ENCODE data around the gene PSMB1.

Gene PSMB1

DNA sequence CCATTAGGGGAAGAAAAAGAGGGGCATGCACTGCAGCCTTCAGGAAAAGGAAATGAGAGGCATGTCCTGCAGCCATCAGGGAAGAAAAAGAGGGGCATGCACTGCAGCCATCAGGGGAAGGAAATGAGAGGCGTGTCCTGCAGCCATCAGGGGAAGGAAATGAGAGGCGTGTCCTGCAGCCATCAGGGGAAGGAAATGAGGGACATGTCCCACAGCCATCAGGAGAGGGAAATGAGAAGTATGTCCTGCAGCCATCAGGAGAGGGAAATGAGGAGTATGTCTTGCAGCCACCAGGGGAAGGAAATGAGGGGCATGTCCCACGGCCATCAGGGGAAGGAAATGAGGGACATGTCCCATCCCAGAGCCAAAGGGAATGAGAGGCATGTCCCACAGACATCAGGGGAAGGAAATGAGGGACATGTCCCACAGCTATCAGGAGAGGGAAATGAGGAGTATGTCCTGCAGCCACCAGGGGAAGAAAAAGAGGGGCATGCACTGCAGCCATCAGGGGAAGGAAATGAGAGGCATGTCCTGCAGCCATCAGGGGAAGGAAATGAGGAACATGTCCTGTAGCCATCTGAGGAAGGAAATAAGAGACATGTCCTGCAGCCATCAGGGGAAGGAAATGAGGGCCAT, 52.0 kb downstream of the PSMB1 start:
- no peak for DNase-seq

DNA sequence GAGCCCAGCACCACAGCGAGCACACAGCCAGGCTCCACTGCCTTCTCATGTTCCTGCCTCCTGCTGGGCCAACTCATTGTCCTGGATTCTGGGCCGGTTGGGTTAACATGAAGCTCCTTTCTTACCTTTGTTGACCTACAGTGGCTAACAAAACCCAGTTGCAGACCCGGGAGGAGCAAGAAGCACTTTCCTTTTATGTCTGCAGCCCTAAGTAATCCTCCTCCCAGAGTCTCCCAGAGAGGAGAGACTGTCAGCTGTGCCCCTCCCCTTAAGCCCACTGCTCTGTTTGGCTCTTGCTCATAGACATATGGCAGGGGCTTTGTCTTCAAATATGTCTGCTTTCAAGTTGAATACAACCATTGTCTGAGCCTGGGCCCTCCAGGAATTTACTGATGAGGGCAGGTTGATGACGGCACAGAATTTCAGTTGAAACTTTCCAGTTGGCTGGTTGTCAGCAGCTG, 55.2 kb downstream of the PSMB1 start:
- peak; percentile 58 for DNase-seq

- DNase-seq, result no peak
Observed at GRCh38 chr6:170493354-170493753, 59.8 kb downstream of the PSMB1 start.

DNA sequence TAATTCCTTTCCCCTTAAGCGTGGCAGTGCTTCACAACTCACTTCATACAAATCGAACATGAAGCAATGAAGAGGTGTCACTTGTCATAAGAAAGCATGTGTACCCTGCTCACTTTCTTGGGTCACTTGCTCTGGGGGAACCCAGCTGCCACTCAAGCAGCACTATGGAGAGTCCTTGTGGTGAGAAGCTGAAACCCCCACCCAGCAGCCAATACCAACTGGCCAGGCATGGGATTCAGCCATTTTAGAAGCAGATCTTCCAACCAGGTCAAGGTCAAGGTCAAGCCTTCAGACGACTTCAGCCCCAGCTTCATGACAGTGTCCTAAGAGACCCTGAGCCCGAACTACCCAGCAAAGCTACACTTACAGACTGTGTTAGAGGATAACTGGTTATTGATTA, 62.8 kb downstream of the PSMB1 start:
- DNase-seq, result no peak

DNA sequence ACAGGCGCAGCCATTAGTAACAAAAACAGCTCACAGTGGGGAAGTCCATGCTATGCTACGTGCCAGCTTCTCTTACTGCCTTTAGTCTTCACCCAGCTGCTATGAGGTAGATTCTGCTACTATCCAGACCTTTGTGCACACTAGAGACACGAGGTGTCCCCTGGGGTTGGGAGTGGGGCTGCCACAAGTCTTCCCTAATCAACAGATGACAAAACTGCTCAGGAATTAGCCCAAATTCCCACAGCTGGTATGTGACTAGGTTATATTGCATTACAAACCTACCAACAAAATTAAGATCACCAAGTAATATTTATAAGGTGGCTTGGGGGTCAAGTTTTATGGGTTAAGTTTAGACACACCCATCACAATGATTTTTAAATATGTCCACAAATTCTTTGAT, 63.3 kb downstream of the PSMB1 start:
- no peak for DNase-seq

DNA sequence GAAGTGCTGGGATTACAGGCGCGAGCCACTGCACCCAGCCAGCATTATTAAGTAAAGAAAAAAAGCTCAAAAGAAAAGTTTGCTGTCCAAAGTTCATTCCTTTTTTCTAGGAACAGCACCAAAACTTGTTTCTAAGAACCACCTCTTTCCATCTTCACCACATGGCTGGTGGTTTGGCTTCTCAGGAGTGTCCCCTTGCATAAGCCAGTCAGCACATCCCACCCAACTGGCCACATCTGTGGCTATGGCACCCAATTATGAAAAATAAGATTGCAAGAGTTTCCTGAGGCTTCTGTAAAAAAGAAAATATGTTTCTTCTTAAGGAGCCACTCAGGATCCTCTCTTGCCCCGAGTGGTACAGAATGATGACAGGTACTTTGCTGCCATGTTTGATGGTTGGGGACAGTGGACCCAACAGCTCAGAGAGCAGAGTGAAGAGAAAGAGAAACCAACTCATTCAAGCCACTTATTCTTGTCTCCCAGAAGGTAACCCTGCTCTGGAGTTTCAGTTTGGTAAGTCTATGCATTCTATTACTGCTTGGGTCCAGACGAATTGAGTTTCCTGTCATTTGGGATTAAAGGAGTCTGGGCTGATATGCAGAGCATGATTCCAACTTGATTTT, 65.3 kb downstream of the PSMB1 start:
- DNase-seq, result no peak

- no peak for DNase-seq
Observed at GRCh38 chr6:170485159-170485558, 67.9 kb downstream of the PSMB1 start.

Measured in NCI-H510A treated with DMSO at 0.1 percent for 48 hours (cell line).